ENCODE measurements around the gene PPDPF.

The PPDPF gene

DNA sequence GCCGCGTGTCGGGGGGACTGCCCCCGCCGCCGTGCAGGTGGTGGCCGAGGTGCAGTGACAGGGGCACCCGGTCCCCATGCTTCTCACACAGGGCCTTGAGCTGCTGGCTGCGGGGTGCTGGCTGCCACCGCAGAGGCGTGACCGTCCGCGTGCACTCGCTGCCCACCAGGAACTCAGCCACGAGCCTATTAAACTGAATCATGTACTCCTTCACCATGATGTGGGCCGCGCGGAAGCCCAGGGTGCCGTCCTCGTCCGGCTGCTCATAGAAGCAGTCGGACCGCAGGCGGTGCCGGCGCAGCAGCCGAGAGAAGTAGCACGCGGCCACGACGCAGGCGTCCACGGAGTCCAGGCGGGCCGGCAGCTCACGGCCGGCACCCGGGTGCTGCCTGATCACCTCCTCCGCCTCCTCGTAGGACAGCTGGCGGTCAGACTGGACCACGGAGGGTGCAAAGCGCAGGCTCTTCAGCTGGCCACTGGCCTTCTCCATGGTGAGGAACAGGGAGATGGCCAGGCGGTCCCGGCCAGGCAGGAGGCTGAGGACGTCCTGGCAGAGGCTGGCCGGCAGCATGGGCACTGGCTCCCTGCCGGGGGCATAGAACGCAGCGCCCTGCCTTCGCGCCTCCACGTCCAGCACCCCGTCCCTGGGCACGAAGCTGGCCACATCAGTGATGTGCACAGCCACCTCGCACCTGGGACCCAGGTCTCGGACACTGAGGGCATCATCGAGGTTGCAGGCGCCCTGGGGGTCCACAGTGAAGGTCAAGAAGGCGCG is 43.7 kb downstream of the PPDPF start:
- no peaks in the 10 kb centered on the region for H3K36me3 ChIP-seq (ENCODE audit: insufficient read depth, low read length)
- no peak overlapping the region for H3K4me3 ChIP-seq
- no peak for DNase-seq (ENCODE audit: low read depth, low spot score)
- no peak overlapping the region for H3K27ac ChIP-seq
- H3K9ac ChIP-seq (ENCODE audit: insufficient read length): no peak overlapping the region
- no peak for TF ChIP-seq EZH2 (IDR thresholded peaks at IDR 0.05)
- TF ChIP-seq POLR2AphosphoS5 (IDR thresholded peaks at IDR 0.05; ENCODE audit: borderline replicate concordance, low read depth, low read length): no peak
- no peak for TF ChIP-seq FOXP2 (optimal IDR thresholded peaks at IDR 0.05; ENCODE audit: control extremely low read depth, extremely low read length, insufficient read depth)
- H3K9me3 ChIP-seq (ENCODE audit: low read depth, low read length): no peaks in the 10 kb centered on the region

DNA sequence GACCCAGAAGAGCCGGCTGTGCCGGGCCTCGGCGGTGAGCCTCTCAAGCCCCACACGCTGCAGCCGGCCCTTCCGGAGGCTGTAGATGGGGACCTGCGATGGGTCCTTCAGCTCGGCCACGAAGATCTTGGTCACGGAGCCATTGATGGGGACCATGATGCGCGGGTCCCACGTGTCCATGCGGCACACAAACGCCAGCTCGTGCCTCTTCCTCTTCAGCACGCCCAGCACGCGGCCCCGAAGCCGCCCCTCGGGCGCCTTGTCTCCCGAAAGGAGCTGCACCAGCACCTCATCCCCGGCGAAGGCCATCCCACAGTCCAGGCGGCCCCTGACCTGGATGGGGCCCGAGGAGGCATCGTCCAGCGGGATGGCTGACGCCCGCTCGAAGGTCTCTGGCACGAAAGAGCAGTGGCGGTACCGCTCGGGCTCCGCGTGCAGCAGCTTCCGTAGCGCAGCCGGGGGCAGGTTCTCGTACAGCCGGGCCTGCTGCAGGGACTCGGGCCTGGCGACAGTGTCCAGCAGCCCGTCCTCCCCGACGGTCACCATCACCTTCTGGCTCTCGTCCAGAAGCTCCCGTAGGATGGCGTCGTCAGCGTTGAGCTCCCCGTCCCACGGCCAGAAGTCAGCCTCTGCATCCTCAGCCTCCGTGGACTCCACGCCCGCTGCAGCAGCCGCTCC is 44.6 kb downstream of the PPDPF start:
- no peak for DNase-seq (ENCODE audit: low read depth, low spot score)
- Histone ChIP-seq H3K9ac (ENCODE audit: insufficient read length) (no peak overlapping the region), H3K36me3 (ENCODE audit: insufficient read depth, low read length) (no peaks in the 10 kb centered on the region), H3K27ac (no peak overlapping the region), H3K9me3 (ENCODE audit: low read depth, low read length) (no peaks in the 10 kb centered on the region), H3K4me3 (no peak overlapping the region)
- no peak for TF ChIP-seq POLR2AphosphoS5 (IDR thresholded peaks at IDR 0.05; ENCODE audit: borderline replicate concordance, low read depth, low read length)
- no peak for TF ChIP-seq EZH2 (IDR thresholded peaks at IDR 0.05)
- no peak for TF ChIP-seq FOXP2 (optimal IDR thresholded peaks at IDR 0.05; ENCODE audit: control extremely low read depth, extremely low read length, insufficient read depth)

DNA sequence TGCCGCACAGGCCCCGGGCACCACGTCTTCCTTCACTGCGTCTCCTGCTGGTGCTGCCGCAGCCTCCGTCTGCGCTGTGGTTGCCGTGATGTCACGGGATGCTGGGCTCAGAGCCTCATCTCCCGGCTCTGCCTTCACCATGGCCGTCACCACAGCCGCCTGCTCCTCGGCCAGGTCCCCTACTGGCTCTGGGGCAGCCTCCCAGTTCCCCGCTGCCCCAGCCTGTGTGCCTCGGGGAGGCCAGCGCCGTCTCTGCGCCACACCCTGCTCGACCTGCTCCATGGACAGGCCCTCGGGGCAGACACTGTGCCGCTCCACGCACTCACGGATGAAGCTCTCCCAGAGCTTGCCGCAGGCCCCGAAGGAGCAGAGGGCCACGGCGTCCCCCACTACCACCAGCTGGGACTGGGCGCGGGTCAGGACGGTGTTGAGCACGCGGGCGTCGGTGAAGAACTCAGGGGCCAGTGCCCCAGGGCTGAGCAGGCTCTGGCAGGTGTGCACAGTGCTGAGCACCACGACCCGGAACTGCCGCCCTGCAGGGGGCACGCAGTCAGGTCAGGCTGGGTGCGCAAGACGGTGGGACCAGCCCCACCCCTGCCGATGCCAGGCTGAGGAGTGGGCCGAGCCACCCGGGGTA is 45.3 kb downstream of the PPDPF start:
- Histone ChIP-seq H3K9ac (ENCODE audit: insufficient read length) (no peak overlapping the region), H3K4me3 (no peak overlapping the region), H3K9me3 (ENCODE audit: low read depth, low read length) (no peaks in the 10 kb centered on the region), H3K36me3 (ENCODE audit: insufficient read depth, low read length) (no peaks in the 10 kb centered on the region), H3K27ac (no peak overlapping the region)
- TF ChIP-seq FOXP2 (optimal IDR thresholded peaks at IDR 0.05; ENCODE audit: control extremely low read depth, extremely low read length, insufficient read depth): no peak
- no peak for TF ChIP-seq POLR2AphosphoS5 (IDR thresholded peaks at IDR 0.05; ENCODE audit: borderline replicate concordance, low read depth, low read length)
- TF ChIP-seq EZH2 (IDR thresholded peaks at IDR 0.05): no peak
- no peak for DNase-seq (ENCODE audit: low read depth, low spot score)

DNA sequence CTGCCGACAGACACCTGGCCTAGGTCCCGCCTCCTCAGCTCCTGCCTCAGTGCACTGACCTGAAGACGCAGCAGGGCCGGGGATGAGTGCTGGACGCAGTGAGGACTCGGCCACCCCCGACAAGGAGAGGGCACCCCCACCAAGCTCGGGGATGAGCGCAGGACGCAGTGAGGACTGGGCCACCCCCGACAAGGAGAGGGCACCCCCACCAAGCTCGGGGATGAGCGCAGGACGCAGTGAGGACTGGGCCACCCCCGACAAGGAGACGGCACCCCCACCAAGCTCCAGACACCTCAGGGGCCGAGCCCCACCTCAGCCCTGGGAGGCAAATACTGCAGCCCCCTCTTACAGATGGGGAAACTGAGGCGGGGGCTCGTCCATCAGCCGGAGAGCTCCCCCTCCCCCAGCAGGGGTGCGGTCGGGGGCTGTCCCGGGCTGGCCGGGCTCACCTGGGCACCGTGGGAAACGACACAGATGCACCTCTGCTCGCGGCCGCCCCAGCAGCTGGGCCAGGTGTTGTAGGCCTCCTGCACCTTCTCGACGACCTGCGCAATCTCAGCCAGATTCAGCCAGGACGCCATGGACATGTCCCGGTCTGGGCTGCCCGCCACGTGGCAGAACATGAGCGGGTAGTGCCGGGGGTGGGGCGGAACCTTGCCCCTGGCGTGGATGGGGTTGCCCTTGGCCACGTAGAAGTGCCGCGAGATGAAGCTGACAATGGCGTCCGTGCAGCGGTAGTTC is 46.0 kb downstream of the PPDPF start:
- no peak for TF ChIP-seq FOXP2 (optimal IDR thresholded peaks at IDR 0.05; ENCODE audit: control extremely low read depth, extremely low read length, insufficient read depth)
- no peak for TF ChIP-seq POLR2AphosphoS5 (IDR thresholded peaks at IDR 0.05; ENCODE audit: borderline replicate concordance, low read depth, low read length)
- TF ChIP-seq EZH2 (IDR thresholded peaks at IDR 0.05): no peak
- no peak for DNase-seq (ENCODE audit: low read depth, low spot score)
- H3K36me3 ChIP-seq (ENCODE audit: insufficient read depth, low read length): no peaks in the 10 kb centered on the region
- no peaks in the 10 kb centered on the region for H3K9me3 ChIP-seq (ENCODE audit: low read depth, low read length)
- H3K4me3 ChIP-seq: no peak overlapping the region
- H3K27ac ChIP-seq: no peak overlapping the region
- H3K9ac ChIP-seq (ENCODE audit: insufficient read length): no peak overlapping the region

DNA sequence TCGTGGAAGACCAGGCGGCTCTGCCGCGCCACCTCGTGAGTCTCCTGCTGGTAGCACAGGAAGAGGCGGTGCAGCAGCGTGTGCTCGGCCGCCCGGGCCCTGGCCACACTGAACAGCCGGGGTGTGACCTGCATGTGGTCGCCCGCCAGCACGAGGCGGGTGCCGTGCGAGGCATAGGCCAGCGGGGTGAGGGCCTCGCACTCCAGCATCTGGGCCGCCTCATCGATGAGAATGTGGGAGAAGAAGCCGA is 46.5 kb downstream of the PPDPF start:
- Histone ChIP-seq H3K27ac (no peak overlapping the region), H3K4me3 (no peak overlapping the region), H3K36me3 (ENCODE audit: insufficient read depth, low read length) (no peaks in the 10 kb centered on the region), H3K9ac (ENCODE audit: insufficient read length) (no peak overlapping the region), H3K9me3 (ENCODE audit: low read depth, low read length) (no peaks in the 10 kb centered on the region)
- no peak for TF ChIP-seq POLR2AphosphoS5 (IDR thresholded peaks at IDR 0.05; ENCODE audit: borderline replicate concordance, low read depth, low read length)
- DNase-seq (ENCODE audit: low read depth, low spot score): no peak

DNA sequence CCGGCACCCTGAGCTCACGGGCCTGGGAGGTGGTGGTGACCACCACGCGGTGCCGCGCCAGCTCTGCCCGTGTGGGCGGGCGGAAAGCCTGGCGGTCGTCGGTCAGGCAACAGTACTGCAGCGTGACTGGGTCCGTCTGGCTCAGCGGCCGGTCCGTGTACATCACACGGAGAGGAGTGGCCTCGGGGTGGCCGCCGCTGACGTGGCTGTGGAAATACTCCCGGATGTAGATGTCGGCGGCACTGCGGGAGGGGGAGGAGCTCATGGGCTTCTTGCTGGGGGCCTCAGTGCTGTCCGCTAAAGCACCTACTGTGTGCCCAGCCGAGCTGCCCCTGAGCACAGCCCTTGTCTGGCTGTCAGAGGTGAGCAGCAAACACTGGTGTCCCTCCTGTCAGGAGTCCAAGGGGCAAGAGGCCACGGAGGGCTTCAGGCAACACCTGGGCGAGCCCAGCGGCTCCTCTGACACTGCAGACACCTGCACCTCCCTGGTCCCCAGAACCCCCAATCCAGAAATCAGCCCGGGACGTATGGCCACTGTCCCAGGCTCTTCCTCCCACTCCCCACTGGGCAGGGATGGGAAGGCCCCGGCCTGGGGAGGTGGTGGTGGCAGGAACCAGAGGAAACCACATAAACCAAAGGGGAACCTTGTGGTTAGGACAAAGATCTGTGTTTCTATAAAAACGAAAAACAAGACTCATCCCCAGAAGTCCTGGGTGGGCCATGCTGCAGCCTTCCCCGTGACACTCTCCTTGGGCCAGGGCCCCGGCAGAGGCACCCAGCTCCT is 47.0 kb downstream of the PPDPF start:
- H3K9ac ChIP-seq (ENCODE audit: insufficient read length): no peak overlapping the region
- DNase-seq (ENCODE audit: low read depth, low spot score): no peak
- TF ChIP-seq FOXP2 (optimal IDR thresholded peaks at IDR 0.05; ENCODE audit: control extremely low read depth, extremely low read length, insufficient read depth): no peak
- TF ChIP-seq POLR2AphosphoS5 (IDR thresholded peaks at IDR 0.05; ENCODE audit: borderline replicate concordance, low read depth, low read length): no peak
- no peak for TF ChIP-seq EZH2 (IDR thresholded peaks at IDR 0.05)
- no peaks in the 10 kb centered on the region for H3K36me3 ChIP-seq (ENCODE audit: insufficient read depth, low read length)
- no peak overlapping the region for H3K27ac ChIP-seq
- no peak overlapping the region for H3K4me3 ChIP-seq
- no peaks in the 10 kb centered on the region for H3K9me3 ChIP-seq (ENCODE audit: low read depth, low read length)

DNA sequence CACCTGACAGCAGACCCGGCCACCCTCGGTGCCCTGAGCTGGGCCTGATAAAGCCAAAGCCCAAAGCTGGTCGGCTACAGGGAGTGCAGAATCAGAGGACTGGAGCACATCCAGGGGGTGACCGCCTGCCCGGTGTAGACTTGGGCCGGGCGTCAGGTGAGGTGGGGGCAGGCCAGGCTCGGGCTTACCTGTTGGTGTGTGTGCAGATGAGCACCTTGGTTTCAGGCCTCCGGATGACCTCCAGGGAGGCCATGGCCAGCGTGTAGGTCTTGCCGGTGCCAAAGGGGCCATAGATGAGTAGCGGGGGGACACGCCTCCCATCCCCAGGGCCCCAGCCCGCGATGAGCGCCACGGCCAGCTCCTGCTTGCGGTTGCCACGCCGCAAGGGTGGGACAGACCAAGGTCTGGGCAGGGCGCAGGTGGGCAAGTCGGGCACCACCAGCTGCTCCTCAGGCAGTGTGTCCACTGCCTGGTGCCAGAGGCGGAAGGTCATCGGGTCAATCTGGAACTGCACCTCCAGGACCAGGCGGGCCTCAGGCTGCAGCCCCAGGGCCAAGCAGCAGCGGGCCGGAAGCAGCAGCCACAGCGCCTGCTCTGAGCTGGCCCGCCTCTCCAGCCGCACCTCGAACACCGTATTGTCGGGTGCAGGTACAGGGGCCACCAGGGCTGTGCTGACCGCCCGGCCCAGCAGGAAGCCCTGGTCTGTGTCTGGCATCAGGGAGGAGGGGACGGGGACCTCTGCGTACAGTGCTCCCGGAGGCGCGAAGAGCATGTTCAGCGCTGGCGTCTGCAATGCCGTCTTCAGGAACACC is 47.8 kb downstream of the PPDPF start:
- no peak overlapping the region for H3K27ac ChIP-seq
- H3K9ac ChIP-seq (ENCODE audit: insufficient read length): no peak overlapping the region
- H3K4me3 ChIP-seq: no peak overlapping the region
- no peaks in the 10 kb centered on the region for H3K9me3 ChIP-seq (ENCODE audit: low read depth, low read length)
- no peaks in the 10 kb centered on the region for H3K36me3 ChIP-seq (ENCODE audit: insufficient read depth, low read length)
- TF ChIP-seq EZH2 (IDR thresholded peaks at IDR 0.05): no peak
- no peak for TF ChIP-seq POLR2AphosphoS5 (IDR thresholded peaks at IDR 0.05; ENCODE audit: borderline replicate concordance, low read depth, low read length)
- no peak for TF ChIP-seq FOXP2 (optimal IDR thresholded peaks at IDR 0.05; ENCODE audit: control extremely low read depth, extremely low read length, insufficient read depth)
- DNase-seq (ENCODE audit: low read depth, low spot score): no peak

Data from SK-N-MC (cell line).